Activated T-helper 1 cell treated with Interleukin-2 at 50 U/mL for 16 hours (primary cell): ENCODE measurements around the gene RNF187.
A peak's percentile ranks its signal among the peaks of the same experiment; 100 is the strongest.

Source experiments
- DNase-seq: peaks from one replicate; pipeline ENCODE4 v3.0.0-alpha.2; 2020; ENCODE audit warnings: low read depth

Gene RNF187

DNA sequence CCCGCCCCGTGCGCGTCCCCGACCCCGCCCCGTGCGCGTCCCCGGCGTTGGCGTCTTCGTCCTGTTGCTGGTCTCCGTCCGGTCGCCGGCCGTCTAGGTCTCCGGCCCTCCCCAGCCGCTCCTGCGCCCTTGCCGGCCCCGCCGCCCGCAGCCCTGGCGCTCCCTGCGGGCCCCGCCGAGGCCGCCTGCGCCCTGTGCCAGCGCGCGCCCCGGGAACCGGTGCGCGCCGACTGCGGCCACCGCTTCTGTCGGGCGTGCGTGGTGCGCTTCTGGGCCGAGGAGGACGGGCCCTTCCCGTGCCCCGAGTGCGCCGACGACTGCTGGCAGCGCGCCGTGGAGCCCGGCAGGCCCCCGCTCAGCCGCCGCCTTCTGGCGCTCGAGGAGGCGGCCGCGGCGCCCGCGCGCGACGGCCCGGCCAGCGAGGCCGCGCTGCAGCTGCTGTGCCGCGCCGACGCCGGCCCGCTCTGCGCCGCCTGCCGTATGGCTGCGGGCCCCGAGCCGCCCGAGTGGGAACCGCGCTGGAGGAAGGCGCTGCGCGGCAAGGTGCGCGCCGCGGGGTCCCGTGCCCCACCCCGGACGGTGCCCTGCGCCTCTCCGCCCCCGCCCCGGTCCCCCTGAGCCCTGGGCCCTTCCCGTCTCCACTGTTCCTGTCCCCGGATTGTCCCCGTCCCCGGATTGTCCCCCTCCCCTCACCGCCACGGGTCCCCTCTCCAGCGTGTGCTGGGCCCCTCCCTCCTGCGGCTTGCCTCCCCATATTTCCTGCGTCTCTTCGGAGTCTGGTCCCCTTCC, at the start of gene RNF187:
TSS of gene RNF187 (plus strand) at position 47 of the 789 bp plus-strand sequence.
- DNase-seq: peak; percentile 76

DNA sequence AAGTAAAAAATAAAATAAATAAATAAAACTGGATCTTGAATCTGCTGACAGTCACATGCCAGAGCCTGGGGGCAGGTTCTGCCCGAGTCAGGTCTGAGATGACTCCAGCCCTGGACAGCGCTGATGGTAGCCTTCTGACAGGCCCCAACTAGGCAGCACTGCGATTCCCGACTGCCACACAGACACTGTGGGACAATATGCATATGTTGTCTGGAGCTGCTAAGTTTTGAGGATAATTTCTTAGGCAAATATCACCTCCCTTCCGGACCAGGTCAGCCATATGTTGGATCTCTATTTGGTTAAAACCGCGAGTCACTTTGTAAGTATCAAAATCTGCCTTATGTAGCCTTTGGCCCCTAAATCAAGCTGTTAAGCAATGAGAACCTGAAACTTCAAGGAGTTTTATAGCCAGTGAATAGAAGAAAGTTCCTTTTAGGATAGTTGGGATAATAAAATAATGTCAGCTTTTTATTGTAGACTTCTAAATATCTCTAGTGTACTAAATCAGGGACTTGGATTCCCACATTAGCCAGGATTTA, 49.7 kb upstream of the RNF187 start:
- no peak for DNase-seq

DNA sequence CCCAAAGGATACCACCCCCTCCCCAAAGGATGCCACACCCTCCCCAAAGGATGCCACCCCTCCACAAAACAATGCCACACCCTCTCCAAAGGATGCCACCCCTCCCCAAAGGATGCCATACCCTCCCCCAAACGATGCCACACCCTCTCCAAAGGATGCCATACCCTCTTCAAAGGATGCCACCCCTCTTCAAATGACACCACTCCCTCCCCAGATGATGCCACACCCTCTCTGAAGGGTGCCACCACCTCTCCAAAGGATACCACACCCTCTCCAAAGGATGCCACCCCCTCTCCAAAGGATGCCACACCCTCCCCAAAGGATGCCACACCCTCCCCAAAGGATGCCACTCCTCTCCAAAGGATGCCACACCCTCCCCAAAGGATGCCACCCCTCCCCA, 48.9 kb upstream of the RNF187 start:
- DNase-seq: no peak

DNA sequence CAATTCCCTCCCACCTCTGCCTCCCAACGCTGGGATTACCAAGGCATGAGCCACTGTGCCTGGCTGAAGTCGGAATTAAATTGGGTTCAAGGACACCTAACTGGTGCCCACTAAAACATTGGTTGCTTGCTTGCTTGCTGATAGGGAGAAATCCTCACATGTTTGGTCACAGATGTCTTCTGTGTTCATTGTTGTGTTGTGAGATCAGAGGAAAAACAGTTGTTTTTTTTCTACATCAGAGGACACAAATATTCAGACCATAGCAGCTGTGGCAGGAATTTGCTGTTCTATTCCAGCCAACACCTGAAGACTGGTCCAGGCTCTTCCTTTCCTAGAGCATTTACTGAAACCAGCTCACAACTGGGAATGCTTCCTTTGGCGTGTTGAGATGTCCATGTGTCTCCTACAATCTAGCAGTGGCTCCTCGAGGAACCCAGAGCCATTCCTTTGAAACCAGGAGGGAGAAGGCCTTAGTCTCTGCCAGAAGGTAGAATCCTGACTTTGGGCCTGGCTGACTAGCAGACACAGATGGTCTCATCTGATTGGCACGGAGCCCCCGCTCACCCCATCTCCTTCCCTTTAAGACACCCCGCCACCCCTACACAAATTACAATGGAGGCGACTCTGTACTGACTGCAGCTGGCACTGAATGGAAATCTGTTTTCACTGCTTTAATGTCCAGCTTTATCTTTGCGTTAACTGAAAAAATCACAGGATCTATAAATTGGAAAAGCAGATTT, 46.3 kb upstream of the RNF187 start:
- DNase-seq: no peak

DNA sequence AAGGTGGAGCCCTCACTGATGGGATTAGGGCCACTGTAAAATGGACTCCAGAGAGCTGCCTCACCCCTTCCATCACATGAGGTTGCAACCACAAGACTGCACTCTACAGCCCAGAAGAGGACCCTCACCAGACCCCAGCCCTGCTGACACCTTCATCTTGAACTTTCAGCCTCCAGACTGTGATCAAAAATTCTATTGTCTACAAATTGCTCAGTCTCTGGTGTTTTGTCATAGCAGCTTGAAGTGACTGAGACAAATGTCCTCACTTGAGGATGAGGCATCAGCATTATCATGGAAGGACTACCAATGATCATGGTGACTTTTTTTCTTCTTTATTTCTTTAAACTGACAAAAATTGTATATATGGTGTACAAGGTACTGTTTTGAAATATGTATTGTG, 43.8 kb upstream of the RNF187 start:
- no peak for DNase-seq

DNA sequence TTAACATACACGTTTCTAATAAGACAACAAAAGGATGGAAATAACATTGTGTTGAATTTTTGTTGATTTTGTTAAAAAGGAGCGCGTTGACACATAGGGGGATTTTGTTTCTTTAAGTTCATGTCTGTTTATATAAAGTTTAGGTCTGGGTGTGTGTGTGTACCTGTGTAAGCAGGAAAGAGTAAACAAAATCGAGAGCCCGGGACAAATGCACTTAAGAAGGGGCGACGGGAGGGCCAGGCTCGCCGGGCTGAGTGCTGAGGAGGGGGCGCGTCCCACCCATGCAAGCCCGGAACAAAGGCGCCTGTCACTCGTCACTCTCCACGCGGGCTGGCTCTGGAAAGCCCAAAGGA, 41.7 kb upstream of the RNF187 start:
- no peak for DNase-seq

DNA sequence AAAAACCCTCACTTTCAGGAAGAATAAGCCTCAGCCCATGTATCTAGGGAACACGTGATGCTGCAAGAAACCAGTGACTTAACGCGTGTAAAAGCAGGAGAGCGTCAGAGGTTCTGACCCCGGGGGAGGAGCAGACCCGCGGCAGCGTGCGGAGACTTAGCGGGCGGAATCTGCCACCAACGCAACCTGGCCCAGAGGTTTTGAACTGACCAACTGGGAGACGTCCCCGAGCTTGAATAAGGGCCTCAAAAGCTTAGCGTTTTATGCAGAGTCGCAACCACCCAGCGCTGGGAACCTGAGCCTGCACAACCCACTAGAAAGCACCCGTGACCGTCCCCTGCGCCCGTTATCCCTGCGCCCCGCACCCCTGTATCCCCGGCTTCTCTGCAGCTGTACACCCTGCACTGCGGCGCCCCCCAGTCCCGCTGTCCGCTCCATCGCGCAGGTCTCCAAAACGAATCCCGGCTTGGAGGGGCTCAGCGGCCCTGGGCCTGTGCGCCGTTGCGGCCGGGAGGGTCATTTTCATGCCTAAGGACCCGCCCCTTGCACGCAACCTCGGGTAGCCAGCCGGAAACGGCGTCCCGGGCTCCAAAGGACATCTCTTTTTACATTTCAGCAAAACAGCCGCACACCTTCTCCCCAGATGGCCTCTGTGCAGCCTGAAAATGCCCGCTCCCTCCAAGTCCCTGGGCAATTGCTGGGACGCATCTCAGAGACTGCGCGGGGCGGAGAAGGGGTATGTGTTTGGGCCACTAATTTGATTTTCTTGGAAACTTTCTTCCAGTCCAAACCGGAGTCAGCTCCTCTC, 41.1 kb upstream of the RNF187 start:
- DNase-seq: no peak

DNA sequence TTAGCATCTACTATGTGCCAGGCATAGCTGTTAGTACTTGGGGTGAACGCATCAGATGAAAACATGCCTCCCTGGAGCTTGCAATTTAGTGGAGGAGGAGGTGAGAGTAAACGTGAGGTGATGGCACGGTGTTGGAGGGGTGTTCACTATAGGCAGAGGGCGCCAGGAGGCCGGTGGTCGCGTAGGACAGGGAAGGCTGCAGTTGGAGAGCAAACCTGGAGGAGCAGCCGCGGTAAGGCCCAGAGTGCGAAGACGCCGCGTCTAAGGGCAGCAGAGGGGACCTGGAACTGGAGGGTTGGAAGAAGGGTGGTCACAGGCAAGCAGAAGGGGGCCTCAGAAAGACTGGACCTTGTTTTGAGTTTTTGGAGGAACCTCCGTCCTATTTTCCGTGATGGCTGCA, 40.3 kb upstream of the RNF187 start:
- DNase-seq: no peak

DNA sequence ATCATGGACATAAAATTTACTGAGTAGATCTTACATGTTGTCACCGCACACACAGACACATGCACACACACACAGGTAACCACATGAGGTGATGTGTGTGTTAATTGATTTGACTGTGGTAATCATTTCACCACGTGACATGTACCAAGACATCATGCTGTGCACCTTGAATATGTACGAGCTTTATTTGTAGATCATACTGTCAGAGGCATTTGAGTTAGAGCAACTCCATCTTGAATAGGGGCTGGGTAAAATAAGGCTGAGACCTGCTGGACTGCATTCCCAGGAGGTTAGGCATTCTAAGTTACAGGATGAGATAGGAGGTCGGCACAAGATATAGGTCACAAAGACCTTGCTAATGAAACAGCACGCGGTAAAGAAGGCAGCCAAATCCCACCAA, 38.8 kb upstream of the RNF187 start:
- no peak for DNase-seq

DNA sequence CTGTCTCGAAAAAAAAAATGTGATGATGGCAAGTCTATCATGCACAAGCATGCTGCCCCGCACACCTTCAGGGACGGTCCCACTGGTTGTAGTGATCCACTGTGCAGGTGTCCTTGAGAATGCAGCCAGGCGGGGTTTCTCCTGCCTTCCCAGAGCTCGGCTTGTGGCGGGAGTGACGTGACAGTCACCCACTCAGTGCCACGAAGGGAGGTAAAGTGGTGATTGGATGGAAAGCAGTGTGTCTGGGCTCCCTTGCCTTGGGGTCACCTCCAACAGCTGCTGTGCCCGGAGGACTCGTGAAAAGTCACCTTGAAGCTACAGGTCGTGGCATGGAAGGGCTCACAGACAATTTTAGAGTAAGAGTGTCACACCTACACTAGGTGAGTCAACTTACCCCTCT, 37.0 kb upstream of the RNF187 start:
- no peak for DNase-seq

DNA sequence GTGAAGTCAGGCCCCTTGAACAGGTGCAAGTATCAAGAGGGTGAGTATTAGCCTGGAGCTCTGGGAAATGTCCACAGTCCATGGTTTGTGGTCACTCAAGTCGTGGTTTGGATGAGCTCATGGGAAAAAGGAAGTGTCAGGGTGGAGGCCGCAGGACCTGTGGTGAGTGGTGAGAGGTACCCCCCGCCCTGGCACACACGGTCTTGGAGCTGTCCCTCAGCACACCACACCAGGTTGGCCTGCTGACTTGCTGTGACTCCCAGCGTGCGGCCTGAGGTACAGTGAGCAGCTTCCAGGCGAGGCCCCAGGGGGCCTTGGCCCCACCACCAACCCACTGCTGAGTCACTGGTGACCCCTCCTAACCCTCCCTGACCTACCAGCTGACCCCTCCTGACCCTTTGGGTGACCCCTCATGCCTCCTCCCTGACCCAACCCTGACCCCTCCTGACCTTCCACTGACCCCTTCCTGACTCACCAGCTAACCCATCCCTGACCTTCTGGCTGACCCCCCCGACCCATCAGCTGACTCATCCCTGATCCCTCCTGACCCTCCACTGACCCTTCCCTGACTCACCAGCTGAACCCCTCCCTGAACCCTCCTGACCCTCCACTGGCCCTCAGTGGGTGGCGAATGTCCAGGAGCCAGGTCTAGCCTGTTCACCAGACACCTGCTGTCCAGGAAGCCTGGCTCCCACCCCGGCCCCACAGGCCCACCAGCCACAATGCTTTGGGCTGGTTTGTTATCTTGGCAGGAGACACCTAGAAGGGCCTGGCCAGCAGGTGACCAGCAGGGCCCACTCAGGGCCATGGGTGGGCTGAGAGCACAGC, 34.8 kb upstream of the RNF187 start:
- no peak for DNase-seq

DNA sequence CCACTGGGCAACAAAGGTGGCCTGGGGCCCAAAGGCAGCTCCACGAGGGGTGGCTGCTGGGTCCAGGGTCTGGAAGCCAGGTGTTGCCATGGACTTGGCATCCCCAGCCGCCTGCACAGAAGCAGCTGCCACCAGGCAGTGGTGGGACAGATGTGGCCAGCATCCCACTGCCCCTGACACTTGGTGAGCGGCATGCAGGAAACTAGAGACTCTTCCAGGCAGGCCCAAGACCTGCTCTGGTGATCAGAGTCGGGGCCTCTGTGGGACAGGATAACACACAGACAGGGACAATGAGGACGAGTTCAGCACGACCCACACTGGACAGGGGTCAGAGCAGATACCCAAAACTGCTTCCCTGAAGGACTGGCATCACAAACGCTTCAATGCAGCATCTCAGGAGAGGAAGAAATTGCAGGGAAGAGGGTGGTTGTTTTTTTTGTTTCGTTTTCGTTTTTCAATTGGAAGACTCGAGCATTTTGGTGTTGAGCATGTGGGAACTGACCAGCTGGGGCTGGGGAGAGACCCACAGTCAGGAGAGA, 34.1 kb upstream of the RNF187 start:
- no peak for DNase-seq

DNA sequence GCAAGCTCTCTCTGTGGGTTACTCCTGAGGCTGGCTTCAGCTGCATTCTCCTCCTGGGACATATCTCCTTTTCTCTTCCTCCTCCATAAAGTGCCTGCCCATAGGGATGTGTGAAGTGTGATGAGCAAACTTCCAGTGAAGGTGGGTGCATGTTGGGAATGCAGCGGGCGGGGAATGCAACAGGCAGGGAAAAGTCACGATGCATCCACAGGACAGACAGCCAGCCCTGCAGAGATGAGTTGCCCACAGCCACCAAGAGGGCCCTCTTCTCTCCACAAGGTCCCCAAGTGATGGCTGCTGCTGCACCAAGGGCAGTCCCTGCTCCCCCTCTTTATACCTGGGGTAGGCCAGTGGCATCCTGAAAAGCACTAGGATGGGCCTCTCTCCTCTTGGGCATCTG, 33.6 kb upstream of the RNF187 start:
- no peak for DNase-seq

DNA sequence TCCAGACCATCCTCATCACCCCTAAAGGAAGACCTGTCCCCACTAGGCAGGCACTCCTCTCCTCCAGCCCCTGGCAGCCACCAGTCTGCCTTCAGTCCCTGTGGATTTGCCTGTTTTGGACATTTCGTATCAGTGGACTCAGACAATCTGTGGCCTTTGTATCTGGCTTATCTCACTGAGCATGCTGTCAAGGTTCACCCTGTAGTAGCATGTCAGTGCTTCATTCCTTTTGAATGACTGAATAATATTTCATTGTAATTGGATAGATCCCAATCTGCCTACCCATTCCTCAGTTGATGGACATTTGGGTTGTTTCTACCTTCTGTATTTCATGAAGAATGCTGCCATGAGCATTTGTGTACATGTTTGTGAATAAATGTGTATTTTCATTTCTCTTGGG, 32.9 kb upstream of the RNF187 start:
- no peak for DNase-seq

DNA sequence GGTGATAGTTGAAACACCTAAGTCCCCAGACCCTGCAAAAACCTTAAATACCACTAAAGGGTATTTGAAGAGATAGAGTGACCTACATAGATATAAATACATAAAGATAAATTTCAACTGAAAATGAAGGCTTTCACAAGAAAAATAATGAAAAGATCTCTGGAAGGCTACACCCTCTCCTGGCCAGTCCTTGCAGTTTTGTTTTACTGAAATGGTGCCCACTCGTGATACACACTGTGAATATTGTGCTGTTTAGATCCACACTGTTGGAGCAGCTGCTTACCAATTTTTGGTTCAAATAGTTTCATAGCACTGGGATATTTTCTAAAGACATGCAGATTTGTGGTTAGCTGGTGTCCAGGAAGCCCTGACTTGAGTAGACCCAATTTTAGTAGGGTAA, 31.5 kb upstream of the RNF187 start:
- DNase-seq: no peak

DNA sequence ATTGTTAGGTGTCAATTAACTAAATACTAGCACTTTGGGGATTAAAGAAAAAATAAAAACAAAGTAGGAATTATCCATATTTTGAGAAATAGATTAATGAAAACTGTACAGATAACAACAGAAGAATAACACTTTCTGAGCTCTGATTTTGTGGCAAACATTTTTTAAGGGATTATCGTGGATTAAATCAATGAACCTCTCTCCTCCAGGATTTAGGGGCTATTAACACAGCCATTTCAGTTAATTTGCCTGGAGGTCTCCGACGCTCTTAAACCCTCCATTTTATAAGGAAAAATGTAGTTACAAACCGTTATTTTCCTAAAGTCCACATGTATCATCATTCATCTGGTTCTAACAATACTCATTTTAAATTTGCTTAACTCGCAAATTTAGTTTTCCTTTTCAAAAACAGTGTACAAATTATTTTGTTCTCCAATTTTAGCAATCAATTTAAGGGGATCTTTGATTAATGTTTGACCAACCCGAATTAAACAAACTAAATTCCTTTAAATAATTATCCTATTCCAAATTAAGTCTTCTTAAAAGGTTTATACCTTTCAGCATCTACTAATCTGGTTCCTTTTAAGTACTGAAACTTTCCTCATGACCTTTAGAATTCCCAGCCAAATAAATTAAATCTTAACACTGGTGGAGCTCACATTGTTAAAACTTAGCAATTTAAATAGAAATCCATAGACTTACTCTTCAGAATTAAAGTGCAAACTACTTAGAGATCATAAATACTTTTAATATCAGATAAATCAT, 30.7 kb upstream of the RNF187 start:
- no peak for DNase-seq

DNA sequence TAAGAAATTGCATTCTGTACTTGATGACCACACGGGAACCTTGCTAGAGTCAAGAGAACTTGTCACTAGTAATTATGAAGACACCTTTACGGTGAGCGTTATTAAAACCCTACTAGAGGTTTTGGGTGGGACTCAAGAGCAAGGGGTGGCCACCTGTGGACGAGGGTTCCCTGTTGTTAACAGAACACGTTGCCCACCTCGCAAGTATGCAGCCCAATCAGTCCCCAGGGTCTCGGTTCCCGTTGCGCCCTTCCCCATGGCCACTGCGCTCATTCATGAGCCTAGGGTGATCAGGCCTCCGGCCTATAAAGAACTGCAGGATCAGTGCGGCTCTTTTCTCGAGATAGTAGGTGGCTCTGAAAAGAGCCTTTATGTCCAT, 30.2 kb upstream of the RNF187 start:
- no peak for DNase-seq

DNA sequence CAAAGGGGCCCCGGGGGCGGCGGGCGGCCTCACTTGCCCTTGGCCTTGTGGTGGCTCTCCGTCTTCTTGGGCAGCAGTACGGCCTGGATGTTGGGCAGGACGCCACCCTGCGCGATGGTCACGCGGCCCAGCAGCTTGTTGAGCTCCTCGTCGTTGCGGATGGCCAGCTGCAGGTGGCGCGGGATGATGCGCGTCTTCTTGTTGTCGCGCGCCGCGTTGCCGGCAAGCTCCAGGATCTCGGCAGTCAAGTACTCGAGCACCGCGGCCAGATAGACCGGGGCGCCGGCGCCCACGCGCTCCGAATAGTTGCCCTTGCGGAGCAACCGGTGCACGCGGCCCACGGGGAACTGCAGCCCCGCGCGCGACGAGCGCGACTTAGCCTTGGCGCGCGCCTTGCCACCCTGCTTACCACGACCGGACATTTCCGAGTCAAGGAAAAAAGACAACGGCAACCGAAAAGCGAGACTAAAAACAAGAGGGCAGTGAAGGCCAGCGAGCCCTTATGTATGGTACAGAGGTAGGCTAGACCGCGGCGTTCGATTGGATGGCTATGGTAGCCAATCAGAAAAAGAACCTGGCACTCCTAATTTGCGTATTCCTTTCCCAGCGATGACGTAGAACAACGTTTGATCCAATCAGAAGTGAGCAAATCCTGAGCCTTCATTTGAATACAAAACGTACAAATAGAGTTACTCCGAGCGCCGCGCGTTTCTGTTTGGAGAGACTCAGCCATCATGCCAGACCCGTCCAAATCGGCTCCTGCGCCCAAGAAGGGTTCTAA, 29.6 kb upstream of the RNF187 start:
- peak; percentile 66 for DNase-seq

DNA sequence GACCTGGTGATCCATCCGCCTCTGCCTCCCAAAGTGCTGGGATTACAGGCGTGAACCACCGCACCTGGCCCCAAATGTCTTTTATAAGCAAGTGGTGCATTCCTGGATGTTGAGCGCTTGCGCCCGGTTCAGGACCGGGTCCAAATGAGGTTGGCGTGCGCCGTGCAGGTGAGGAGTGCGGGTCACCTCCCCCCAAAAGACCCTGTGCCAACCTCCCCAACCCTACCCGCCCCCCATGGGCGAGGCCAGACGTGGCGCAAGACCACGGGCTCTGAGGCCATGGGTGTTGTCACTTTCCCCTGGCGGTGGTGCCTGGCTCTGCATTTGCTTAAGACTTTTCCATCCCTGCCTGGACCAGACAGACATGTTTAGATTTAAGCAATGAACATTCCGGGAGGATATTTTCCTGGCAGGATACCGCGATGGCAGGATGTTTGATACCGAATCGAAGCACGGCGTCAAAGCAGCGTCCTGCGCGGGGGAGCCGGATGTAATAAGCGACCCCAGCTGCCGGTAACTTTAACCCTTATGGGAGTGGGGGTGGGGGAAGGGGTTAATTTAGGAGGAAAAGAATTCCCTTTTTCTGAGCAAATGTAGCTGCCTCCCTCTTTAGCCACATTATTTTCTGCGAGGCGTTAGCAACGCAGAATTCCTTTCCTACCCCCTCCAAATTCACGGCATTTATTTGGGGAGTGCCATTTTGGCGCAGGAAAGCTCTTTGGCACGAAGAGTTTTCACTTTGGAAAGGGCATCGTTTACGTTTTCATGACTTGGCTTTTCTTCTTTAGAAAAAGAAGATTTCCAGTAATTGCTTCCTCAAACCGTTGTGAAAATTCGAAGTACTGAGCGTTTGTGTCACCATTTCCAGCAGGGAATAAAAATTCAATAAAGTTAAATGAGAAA, 27.8 kb upstream of the RNF187 start:
- peak; percentile 27 for DNase-seq
